ENCODE results near the gene LASP1. TPM values are rescaled to one million over a fixed set of nuclear protein-coding genes. Genes with fewer than 3 reads are reported as not detected.

LASP1 gene
- total and polyA plus RNA-seq, 2 of the 8 experiments (the other 6 are each of a cell fraction or from before 2014, with no cell fraction given) = 114 to 180 TPM

- no peak for TF ChIP-seq CBX5 (IDR thresholded peaks at IDR 0.05; ENCODE audit: low read depth, low read length)
- CTCF ChIA-PET (ENCODE audit: partially characterized antibody) = interaction anchor here (0.7 to 5.2 kb wide), 11 partner anchors 9 to 154 kb away, joined by 3 to 40 read pairs (median 4); partner anchors contain the start of genes LASP1 and LASP1NB
Measured at GRCh38 chr17:38915639-38915995, 45.8 kb downstream of the LASP1 start.

More at GRCh38 chr17:38915639-38915995, 45.8 kb downstream of the LASP1 start:
- no peaks in the 10 kb centered on the region for H3K9me3 ChIP-seq (ENCODE audit: insufficient read depth in 2 of 2, low read depth in 1 of 2, low read length in 1 of 2)
- POLR2A ChIA-PET (ENCODE audit: partially characterized antibody) = interaction anchor here (1.0 to 14.4 kb wide), 5 partner anchors 7 to 64 kb away, joined by 3 to 98 read pairs (median 50); partner anchors contain the start of genes LASP1 and RPL23
- no peaks in the 10 kb centered on the region; a peak in 1 of 7 replicates for H3K4me1 ChIP-seq (replicated peaks in 1 of 4; ENCODE audit: control insufficient read depth in 3 of 4, insufficient read depth in 4 of 4, low read length in 3 of 4)
- no peak overlapping the region for H2BK5ac ChIP-seq (ENCODE audit: low read depth, low read length)
- no peak overlapping the region for H3K14ac ChIP-seq (ENCODE audit: insufficient read length)
- no peak overlapping the region for H3K4me3 ChIP-seq (ENCODE audit: extremely low read depth in 1 of 4, insufficient read depth in 2 of 4, low read depth in 3 of 4, low read length in 4 of 4)
- H2BK12ac ChIP-seq (ENCODE audit: low read depth, low read length) = no peak overlapping the region
- no peak overlapping the region for H2AK5ac ChIP-seq (ENCODE audit: low read depth, low read length)
- no peak overlapping the region for H4K8ac ChIP-seq (ENCODE audit: extremely low read depth, insufficient read depth, low read length)
- H4K20me1 ChIP-seq (replicated peaks in 1 of 2; ENCODE audit: control insufficient read depth in 1 of 2, insufficient read depth in 2 of 2, low read length in 2 of 2) = peaks cover 0 to 7% of the 10 kb centered on the region in 2 experiments
- no peaks in the 10 kb centered on the region for H3K23me2 ChIP-seq (ENCODE audit: low read depth, low read length)
- H3K4me2 ChIP-seq (ENCODE audit: insufficient read depth in 1 of 2, low read depth in 2 of 2, low read length in 2 of 2) = no peak overlapping the region
- no peak for DNase-seq (ENCODE audit: low read depth in 1 of 2, low spot score in 2 of 2)
- no peaks in the 10 kb centered on the region; the same call in 1 of the 2 replicates for H3K79me1 ChIP-seq (ENCODE audit: low read depth, low read length)
- H3K23ac ChIP-seq (ENCODE audit: insufficient read length) = no peak overlapping the region
- H3K36me3 ChIP-seq (ENCODE audit: control insufficient read depth in 2 of 4, insufficient read depth in 4 of 4, low read length in 3 of 4) = peaks cover 6 to 35% (median 28%) of the 10 kb centered on the region in 4 experiments; a peak in 7 of 8 replicates
- H2BK20ac ChIP-seq (ENCODE audit: low read length) = no peak overlapping the region
- no peak overlapping the region for H4K91ac ChIP-seq (replicated peaks; ENCODE audit: insufficient read length, low read length)
- H3K56ac ChIP-seq (replicated peaks; ENCODE audit: insufficient read length, low read depth, low read length) = no peak overlapping the region
- FAIRE-seq = no peak
- WGBS, 2 experiments (ENCODE audit: extremely low coverage in 1 of 2, insufficient coverage in 1 of 2, insufficient read length in 1 of 2, insufficient replicate concordance in 2 of 2, low coverage in 1 of 2, low lambda C conversion rate in 2 of 2, missing lambda C conversion rate in 1 of 2) = 90% methylated on average over 7 of the region's 7 CpGs; no CpG with 5 or more reads in 1 of the 2 experiments
- no peak overlapping the region for H3K27ac ChIP-seq (ENCODE audit: low read depth, low read length)
- no peak overlapping the region for H4K5ac ChIP-seq (ENCODE audit: insufficient read length, low read depth, low read length)
- H3K9ac ChIP-seq (replicated peaks in 1 of 4; ENCODE audit: extremely low read depth in 1 of 4, low read depth in 3 of 4, low read length in 3 of 4) = no peak overlapping the region
- no peaks in the 10 kb centered on the region for H3K27me3 ChIP-seq (replicated peaks in 1 of 4; ENCODE audit: control insufficient read depth in 3 of 4, extremely low read depth in 1 of 4, insufficient read depth in 3 of 4, low read length in 3 of 4)
- no peak overlapping the region for H2AFZ ChIP-seq (ENCODE audit: low read length)
- H3K18ac ChIP-seq (ENCODE audit: extremely low read depth, low read length) = no peak overlapping the region
- H2BK15ac ChIP-seq (ENCODE audit: low read length) = no peak overlapping the region
- no peak overlapping the region for H3K4ac ChIP-seq (replicated peaks; ENCODE audit: insufficient read length, low read depth, low read length)
- H2BK120ac ChIP-seq (replicated peaks; ENCODE audit: low read depth, low read length) = no peak overlapping the region
- H3K79me2 ChIP-seq (ENCODE audit: control insufficient read depth in 1 of 2, insufficient read depth in 2 of 2, low read length in 2 of 2) = no peaks in the 10 kb centered on the region

All from H1 (cell line).